IMR-90 (cell line): Measurements from ENCODE around the gene EHBP1L1. TPM values are rescaled to one million over a fixed set of nuclear protein-coding genes. Genes with fewer than 3 reads are reported as not detected.

Experiments used
- ATAC-seq: fragments of 200-7000 bp; cut with Tn5 transposase; 2 replicates; pipeline ENCODE4 v1.9.1; 2020; ENCODE audit warnings: low read depth, mild to moderate bottlenecking, moderate library complexity
- BruUV-seq: library from RNA; stranded (reverse); fragments of 400-500 nt; replicated peaks from 2 replicates; lab custom pipeline; 2021; lab: Mats Ljungman, UMichigan
- CTCF ChIA-PET: fragments of 300-600 bp; formaldehyde crosslinking; extraction: SDS; loops from one replicate; lab custom pipeline; 2021; ENCODE audit warnings: antibody characterized with exemption; lab: Yijun Ruan, JAX
- POLR2A ChIA-PET: fragments of 300-600 bp; sonication (Branson Sonifier 250); formaldehyde crosslinking; loops from one replicate; lab custom pipeline; 2022; ENCODE audit warnings: antibody characterized with exemption; ENCODE audit not compliant: unreplicated experiment; lab: Charles Lee
- DNase-seq: peaks from one replicate; pipeline ENCODE4 v3.0.0; 2013
- H2AFZ ChIP-seq: replicated peaks from 2 replicates; pipeline ENCODE3; 2013; ENCODE audit warnings: low read length, mild to moderate bottlenecking; ENCODE audit not compliant: poor library complexity
- H2AK5ac ChIP-seq: 2 replicates; pipeline ENCODE4 v1.6.1; 2013; ENCODE audit warnings: low read depth, low read length, inconsistent platforms
- H2AK9ac ChIP-seq: replicated peaks from 2 replicates; pipeline ENCODE3; 2013; ENCODE audit warnings: mild to moderate bottlenecking, low read depth, low read length, moderate library complexity; ENCODE audit not compliant: poor library complexity
- H2BK120ac ChIP-seq: 2 replicates; pipeline ENCODE4 v1.6.1; 2013; ENCODE audit warnings: low read depth, low read length, inconsistent platforms
- H2BK15ac ChIP-seq: 3 replicates; pipeline ENCODE4 v1.6.1; 2013; ENCODE audit warnings: low read depth, low read length, inconsistent platforms
- H2BK20ac ChIP-seq: 2 replicates; pipeline ENCODE4 v1.6.1; 2013; ENCODE audit warnings: low read depth, mild to moderate bottlenecking, inconsistent platforms, low read length, moderate library complexity
- H2BK5ac ChIP-seq: 2 replicates; pipeline ENCODE4 v1.6.1; 2013; ENCODE audit warnings: mild to moderate bottlenecking, low read depth, low read length, inconsistent platforms; ENCODE audit not compliant: poor library complexity, severe bottlenecking
- H3K14ac ChIP-seq: replicated peaks from 2 replicates; pipeline ENCODE4 v1.6.1; 2013; ENCODE audit warnings: low read depth, low read length, inconsistent platforms
- H3K18ac ChIP-seq: 2 replicates; pipeline ENCODE4 v1.6.1; 2013; ENCODE audit warnings: low read depth, low read length, control low read depth
- H3K23ac ChIP-seq: 2 replicates; pipeline ENCODE4 v1.6.1; 2013; ENCODE audit warnings: low read depth, low read length, inconsistent platforms
- H3K27ac ChIP-seq: 2 replicates; pipeline ENCODE4 v1.5.1; 2013; ENCODE audit warnings: mild to moderate bottlenecking, control low read depth, low read length; ENCODE audit not compliant: insufficient read depth
- H3K27me3 ChIP-seq: 2 replicates; pipeline ENCODE4 v1.6.1; 2013; ENCODE audit warnings: low read length; ENCODE audit not compliant: control insufficient read depth, insufficient read depth
- H3K36me3 ChIP-seq: 2 replicates; pipeline ENCODE4 v1.6.1; 2013; ENCODE audit warnings: low read length, mixed read lengths; ENCODE audit not compliant: control insufficient read depth, insufficient read depth
- H3K4ac ChIP-seq: 2 replicates; pipeline ENCODE4 v1.6.1; 2013; ENCODE audit warnings: low read depth, low read length, inconsistent platforms
- H3K4me1 ChIP-seq: 2 replicates; pipeline ENCODE4 v1.6.1; 2013; ENCODE audit warnings: low read length, mixed read lengths; ENCODE audit not compliant: control insufficient read depth, insufficient read depth
- H3K4me2 ChIP-seq: 2 replicates; pipeline ENCODE4 v1.6.1; 2013; ENCODE audit warnings: low read depth, mild to moderate bottlenecking, control low read depth, low read length, moderate library complexity
- H3K4me3 ChIP-seq: 2 replicates; pipeline ENCODE4 v1.5.1; 2013; ENCODE audit warnings: low read depth, mild to moderate bottlenecking, control low read depth, low read length, moderate library complexity; ENCODE audit not compliant: insufficient read depth
- H3K56ac ChIP-seq: 2 replicates; pipeline ENCODE4 v1.6.1; 2013; ENCODE audit warnings: low read length, inconsistent platforms; ENCODE audit not compliant: insufficient read depth; ENCODE audit errors: extremely low read depth
- H3K79me1 ChIP-seq, 2 experiments: 2 replicates each; pipeline ENCODE4 v1.6.1; 2013; ENCODE audit warnings: low read length in 2 of 2, inconsistent platforms in 1 of 2, low read depth in 1 of 2
- H3K9ac ChIP-seq: 2 replicates; pipeline ENCODE4 v1.6.1; 2013; ENCODE audit warnings: low read depth, low read length, control low read depth
- H3K9me1 ChIP-seq: 2 replicates; pipeline ENCODE4 v1.6.1; 2013; ENCODE audit warnings: low read length, inconsistent platforms; ENCODE audit not compliant: insufficient read depth
- H3K9me3 ChIP-seq: 2 replicates; pipeline ENCODE4 v1.6.1; 2013; ENCODE audit warnings: low read length; ENCODE audit not compliant: control insufficient read depth, insufficient read depth
- H4K20me1 ChIP-seq: 2 replicates; pipeline ENCODE4 v1.6.1; 2013; ENCODE audit warnings: low read length, inconsistent platforms; ENCODE audit not compliant: insufficient read depth
- H4K5ac ChIP-seq: 2 replicates; pipeline ENCODE4 v1.6.1; 2013; ENCODE audit warnings: mild to moderate bottlenecking, low read depth, low read length, control low read depth
- H4K8ac ChIP-seq, 2 experiments: 2 replicates each; pipeline ENCODE4 v1.6.1; 2013; ENCODE audit warnings: low read depth in 2 of 2, low read length in 2 of 2, control low read depth in 1 of 2, inconsistent platforms in 1 of 2
- H4K91ac ChIP-seq: 2 replicates; pipeline ENCODE4 v1.6.1; 2013; ENCODE audit warnings: low read depth, low read length, inconsistent platforms; ENCODE audit not compliant: insufficient read depth
- BHLHE40 ChIP-seq: fragments of 150-350 bp; IDR thresholded peaks from 2 replicates; pipeline ENCODE4 v1.6.1; 2016; ENCODE audit warnings: mild to moderate bottlenecking, low read depth, low read length
- CEBPB ChIP-seq: IDR thresholded peaks from 2 replicates; pipeline ENCODE4 v1.6.1; 2012; ENCODE audit warnings: low read depth, low read length, improper control_type of control experiment
- CHD1 ChIP-seq: IDR thresholded peaks from 2 replicates; pipeline ENCODE4 v1.6.1; 2012; ENCODE audit warnings: low read depth, low read length, improper control_type of control experiment
- ELK1 ChIP-seq: fragments of 150-350 bp; IDR thresholded peaks from 2 replicates; pipeline ENCODE4 v1.6.1; 2016; ENCODE audit warnings: low read depth, mild to moderate bottlenecking, low read length, moderate library complexity, borderline replicate concordance
- FOS ChIP-seq: fragments of 150-350 bp; IDR thresholded peaks from 2 replicates; pipeline ENCODE4 v1.6.1; 2016; ENCODE audit warnings: low read depth, low read length
- MAFK ChIP-seq: IDR thresholded peaks from 2 replicates; pipeline ENCODE4 v1.6.1; 2012; ENCODE audit warnings: low read depth, low read length, improper control_type of control experiment
- MXI1 ChIP-seq: IDR thresholded peaks from 2 replicates; pipeline ENCODE4 v1.6.1; 2012; ENCODE audit warnings: low read depth, mild to moderate bottlenecking, low read length, moderate library complexity, borderline replicate concordance
- NFE2L2 ChIP-seq: fragments of 150-350 bp; IDR thresholded peaks from 2 replicates; pipeline ENCODE4 v1.6.1; 2016; ENCODE audit warnings: low read depth, mild to moderate bottlenecking, low read length
- POLR2A ChIP-seq: IDR thresholded peaks from 2 replicates; pipeline ENCODE4 v1.6.1; 2012; ENCODE audit warnings: mild to moderate bottlenecking, low read depth, low read length
- RAD21 ChIP-seq: IDR thresholded peaks from 2 replicates; pipeline ENCODE4 v1.6.1; 2012; ENCODE audit warnings: low read length, improper control_type of control experiment
- RCOR1 ChIP-seq: IDR thresholded peaks from 2 replicates; pipeline ENCODE4 v1.6.1; 2012; ENCODE audit warnings: mild to moderate bottlenecking, low read length, improper control_type of control experiment; ENCODE audit not compliant: insufficient replicate concordance
- RFX5 ChIP-seq: IDR thresholded peaks from 2 replicates; pipeline ENCODE4 v1.8.0; 2012; ENCODE audit warnings: low read depth, mild to moderate bottlenecking, low read length, moderate library complexity
- SMC3 ChIP-seq: fragments of 150-350 bp; IDR thresholded peaks from 2 replicates; pipeline ENCODE4 v1.6.1; 2016; ENCODE audit warnings: low read depth, mild to moderate bottlenecking, antibody characterized with exemption, low read length, moderate library complexity
- WGBS, 2 experiments: methylation state at CpG; one replicate each; pipeline versions ENCODE4 v1.1.5 to v1.1.7; 2013; ENCODE audit warnings: missing lambda C conversion rate in 2 of 2; ENCODE audit not compliant: insufficient read length in 1 of 2; ENCODE audit errors: extremely low coverage in 2 of 2; 5-methylcytosine and 5-hydroxymethylcytosine counted together
- dilution Hi-C: fragments of 300-500 bp; cut with HindIII; formaldehyde crosslinking; loops from one replicate; pipeline ENCODE4 v1.14.3; 2018; ENCODE audit warnings: low sequenced_read_pairs; ENCODE audit not compliant: unreplicated experiment
- in situ Hi-C: fragments of 300-500 bp; cut with MboI; formaldehyde crosslinking; loops from 3 replicates; pipeline ENCODE4 v1.14.3; 2019; ENCODE audit warnings: low sequenced_read_pairs, inconsistent platforms, mixed read lengths
- intact Hi-C: fragments of 100-400 bp; cut with micrococcal nuclease; formaldehyde crosslinking; loops from 2 replicates; pipeline ENCODE4 v1.10.0; 2022
- polyA plus RNA-seq, 3 experiments: library from polyadenylated mRNA; depleted of rRNA; stranded (reverse); fragments of >200 nt; gene quantifications; 2 replicates each; pipeline ENCODE4 v1.2.3, GENCODE V29; 2012; ENCODE audit warnings: low replicate concordance in 1 of 3
- total RNA-seq: library from RNA; depleted of rRNA; stranded (reverse); fragments of >200 nt; gene quantifications from 2 replicates; pipeline ENCODE4 v1.2.3, GENCODE V29; 2012
- TF ChIP-seq, protein P1 (sequence below): conservative IDR thresholded peaks from 2 replicates; pipeline ENCODE4 v1.5.1; 2012; ENCODE audit warnings: mild to moderate bottlenecking, low read depth, low read length, improper control_type of control experiment

EHBP1L1 gene
- total and polyA plus RNA-seq, 2 of the 4 experiments (the other 2 are of a cell fraction): 10.0 to 27.4 TPM

DNA sequence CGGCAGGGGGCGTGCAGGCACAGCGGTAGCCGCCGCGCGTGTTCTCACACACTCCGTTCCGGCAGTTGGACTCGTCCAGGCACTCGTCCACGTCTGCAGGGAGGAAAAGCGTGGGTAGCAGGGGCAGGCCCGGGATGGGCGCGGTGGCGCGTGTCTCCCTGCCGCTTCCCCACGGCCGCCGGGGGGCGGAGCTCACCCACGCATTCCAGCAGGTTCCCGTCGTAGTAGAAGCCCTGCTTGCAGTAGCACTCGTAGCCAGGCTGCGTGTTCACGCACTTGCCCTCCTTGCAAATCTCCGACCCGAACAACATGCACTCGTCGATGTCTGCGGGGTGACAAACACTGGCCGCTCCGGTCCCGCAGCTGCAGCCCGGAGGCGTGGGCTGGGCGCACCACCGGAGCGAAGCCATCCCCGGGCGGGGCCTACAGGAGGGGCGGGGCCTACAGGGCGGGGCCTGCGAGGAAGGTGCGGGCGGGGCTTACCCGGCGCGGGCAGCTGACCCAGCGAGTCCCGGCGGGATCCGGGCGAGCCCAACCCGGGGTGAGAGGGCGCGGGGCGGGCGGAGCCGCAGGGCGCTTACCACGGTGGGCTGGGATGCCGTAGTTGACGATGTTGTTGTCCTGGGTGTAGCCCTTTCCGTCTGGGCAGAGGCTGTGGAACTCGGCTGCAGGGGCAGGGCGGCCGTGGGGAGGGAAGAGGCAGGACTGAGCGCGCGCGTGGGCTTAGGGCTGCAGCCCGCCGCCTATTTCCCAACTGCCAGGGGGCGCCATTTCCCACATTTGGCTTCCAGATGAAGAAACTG, 35.4 kb upstream of the EHBP1L1 start:
- Histone ChIP-seq H2BK20ac (no peak overlapping the region), H3K18ac (no peak overlapping the region), H3K4me2 (peak overlapping the region; percentile 93), H3K14ac (0 out of 2 replicates have a peak overlapping the region, but pooled peaks have one; percentile 5), H3K79me1 (peaks cover 0 to 14% of the 10 kb centered on the region in 2 experiments; a peak in 3 of 4 replicates), H3K4me1 (peaks cover 5% of the 10 kb centered on the region; the same call in 1 of the 2 replicates), H2AFZ (peak overlapping the region; percentile 100), H4K5ac (no peak overlapping the region), H3K9me1 (no peaks in the 10 kb centered on the region; the same call in 1 of the 2 replicates), H4K8ac (peak overlapping the region; percentile 3 to 82; a peak in 3 of 4 replicates), H3K9me3 (no peaks in the 10 kb centered on the region), H2BK120ac (peak overlapping the region; percentile 79), H4K20me1 (peaks cover 14% of the 10 kb centered on the region; the same call in 1 of the 2 replicates), H3K23ac (peak overlapping the region; percentile 85; the same call in 1 of the 2 replicates), H2BK15ac (no peak overlapping the region), H3K27ac (peak overlapping the region; percentile 73), H2BK5ac (peak overlapping the region; percentile 78), H2AK5ac (peak overlapping the region; percentile 63; the same call in 1 of the 2 replicates), H4K91ac (no peak overlapping the region; the same call in 1 of the 2 replicates), H3K4ac (peak overlapping the region; percentile 88), H2AK9ac (peak overlapping the region; percentile 96), H3K4me3 (peak overlapping the region; percentile 59), H3K27me3 (no peaks in the 10 kb centered on the region), H3K56ac (0 out of 2 replicates have a peak overlapping the region, but pooled peaks have one; percentile 24), H3K36me3 (peaks cover 42% of the 10 kb centered on the region), H3K9ac (peak overlapping the region; percentile 45; the same call in 1 of the 2 replicates)
- ATAC-seq (peak; percentile 94), DNase-seq (peak; percentile 82)
- in situ Hi-C loops (no loop called here), dilution Hi-C loops (no loop called here), intact Hi-C loops (loop anchor here (1.0 kb wide), 2 partner anchors 17 to 30 kb away; partner anchors contain the start of gene ZNRD2)
- POLR2A ChIA-PET: interaction anchor here (0.5 to 0.6 kb wide), 2 partner anchors 10 to 47 kb away, joined by 3 to 4 read pairs; no protein-coding TSS in a partner anchor
- CTCF ChIA-PET: interaction anchor here (0.7 to 2.8 kb wide), 9 partner anchors 9 to 80 kb away, joined by 3 to 15 read pairs (median 7); partner anchors contain the start of genes FAM89B, SCYL1 and ZNRD2
- BruUV-seq: no TSS peak
- whole genome bisulfite sequencing, 2 experiments: 1% methylated on average over 29 of the region's 78 CpGs; no CpG with 5 or more reads in 1 of the 2 experiments
- TF ChIP-seq CHD1 (no peak), RFX5 (no peak), SMC3 (peak; percentile 83), NFE2L2 (no peak), RAD21 (peak; percentile 77), MAFK (no peak), CEBPB (peak; percentile 49), ELK1 (no peak), RCOR1 (peak; percentile 4), FOS (no peak), BHLHE40 (peak; percentile 72), MXI1 (peak; percentile 86; the same call in 1 of the 2 replicates), POLR2A (no peak)
- TF ChIP-seq, protein P1, sequence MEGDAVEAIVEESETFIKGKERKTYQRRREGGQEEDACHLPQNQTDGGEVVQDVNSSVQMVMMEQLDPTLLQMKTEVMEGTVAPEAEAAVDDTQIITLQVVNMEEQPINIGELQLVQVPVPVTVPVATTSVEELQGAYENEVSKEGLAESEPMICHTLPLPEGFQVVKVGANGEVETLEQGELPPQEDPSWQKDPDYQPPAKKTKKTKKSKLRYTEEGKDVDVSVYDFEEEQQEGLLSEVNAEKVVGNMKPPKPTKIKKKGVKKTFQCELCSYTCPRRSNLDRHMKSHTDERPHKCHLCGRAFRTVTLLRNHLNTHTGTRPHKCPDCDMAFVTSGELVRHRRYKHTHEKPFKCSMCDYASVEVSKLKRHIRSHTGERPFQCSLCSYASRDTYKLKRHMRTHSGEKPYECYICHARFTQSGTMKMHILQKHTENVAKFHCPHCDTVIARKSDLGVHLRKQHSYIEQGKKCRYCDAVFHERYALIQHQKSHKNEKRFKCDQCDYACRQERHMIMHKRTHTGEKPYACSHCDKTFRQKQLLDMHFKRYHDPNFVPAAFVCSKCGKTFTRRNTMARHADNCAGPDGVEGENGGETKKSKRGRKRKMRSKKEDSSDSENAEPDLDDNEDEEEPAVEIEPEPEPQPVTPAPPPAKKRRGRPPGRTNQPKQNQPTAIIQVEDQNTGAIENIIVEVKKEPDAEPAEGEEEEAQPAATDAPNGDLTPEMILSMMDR: peak; percentile 88
